GM21528 (cell line): Measurements from ENCODE around the gene NUMB.

ENCODE experiments used
- ATAC-seq: cut with Tn5 transposase; IDR thresholded peaks from one replicate; pipeline ENCODE4 v1.9.1; 2021; ENCODE audit warnings: mild to moderate bottlenecking, moderate library complexity; ENCODE audit not compliant: unreplicated experiment, low FRiP score

Gene NUMB

DNA sequence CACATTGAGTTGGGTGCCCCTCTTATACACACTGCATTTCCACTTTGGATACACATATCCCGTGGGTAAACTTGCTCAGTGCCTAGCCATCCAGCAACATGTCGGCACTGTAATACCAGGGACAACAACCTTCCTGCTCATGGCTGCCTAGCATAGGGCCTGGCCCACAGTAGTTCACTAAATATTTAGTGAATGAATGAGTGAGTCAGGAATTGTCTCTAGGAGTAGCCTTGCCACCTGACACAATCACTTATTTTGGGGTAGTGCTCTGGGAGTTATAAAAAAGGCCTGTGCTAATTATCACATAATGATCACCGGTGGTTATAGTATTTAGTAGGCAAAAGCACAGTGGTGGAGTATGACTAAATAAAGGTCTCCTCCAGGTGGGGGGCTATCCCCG, 8.5 kb upstream of the NUMB start:
- ATAC-seq, result no peak

DNA sequence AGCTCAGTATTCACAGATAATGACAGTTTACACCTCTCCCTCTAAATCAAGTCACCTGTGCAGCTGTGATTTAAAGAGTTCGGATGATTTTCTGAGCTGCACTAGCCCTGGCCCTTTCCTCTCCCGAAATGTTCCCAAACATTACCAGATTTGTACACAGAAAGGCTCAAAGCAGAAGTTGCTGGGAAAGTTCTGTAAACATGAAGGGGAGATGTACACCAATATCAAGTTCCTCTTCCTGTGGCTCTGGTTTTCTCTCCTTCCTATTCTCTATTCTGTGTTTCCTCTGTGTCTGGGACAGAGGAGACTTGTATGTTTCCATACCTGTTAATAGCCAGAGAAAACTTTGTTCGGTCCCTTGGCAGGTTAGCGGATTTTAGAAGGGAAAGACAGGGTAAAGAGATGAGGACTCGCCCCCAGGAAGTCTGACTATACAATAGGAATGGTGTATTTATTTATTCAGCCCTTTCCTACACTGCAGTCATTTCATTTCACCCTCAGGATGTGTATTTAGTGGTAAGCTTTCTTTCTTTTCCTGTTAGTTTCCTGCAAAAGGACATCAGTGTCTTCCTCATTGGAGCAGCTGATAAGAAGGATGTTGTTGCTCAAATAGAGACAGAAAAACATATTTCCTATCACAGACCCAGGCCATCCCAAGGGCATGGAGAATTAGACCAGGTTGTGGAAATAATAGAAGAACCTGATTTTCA, 7.6 kb upstream of the NUMB start:
- no peak for ATAC-seq

DNA sequence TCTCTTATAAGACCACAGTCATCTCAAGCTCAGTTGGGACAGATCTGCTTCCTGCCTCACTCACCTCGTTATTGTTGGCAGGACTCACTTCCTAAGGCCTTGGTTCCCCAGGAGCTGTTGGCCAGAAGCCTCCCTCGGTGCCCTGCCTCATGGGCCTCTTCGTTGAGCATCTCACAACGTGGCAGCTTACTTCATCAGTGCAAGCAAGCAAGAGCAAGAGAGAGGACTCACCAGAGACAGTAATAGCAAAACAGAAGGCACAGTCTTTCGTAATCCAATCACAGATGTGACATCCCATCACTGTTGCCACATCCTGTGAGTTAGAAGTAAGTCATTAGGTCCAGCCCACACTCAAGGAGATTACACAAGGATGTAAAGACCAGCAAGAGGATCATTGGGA, 5.1 kb upstream of the NUMB start:
- no peak for ATAC-seq

DNA sequence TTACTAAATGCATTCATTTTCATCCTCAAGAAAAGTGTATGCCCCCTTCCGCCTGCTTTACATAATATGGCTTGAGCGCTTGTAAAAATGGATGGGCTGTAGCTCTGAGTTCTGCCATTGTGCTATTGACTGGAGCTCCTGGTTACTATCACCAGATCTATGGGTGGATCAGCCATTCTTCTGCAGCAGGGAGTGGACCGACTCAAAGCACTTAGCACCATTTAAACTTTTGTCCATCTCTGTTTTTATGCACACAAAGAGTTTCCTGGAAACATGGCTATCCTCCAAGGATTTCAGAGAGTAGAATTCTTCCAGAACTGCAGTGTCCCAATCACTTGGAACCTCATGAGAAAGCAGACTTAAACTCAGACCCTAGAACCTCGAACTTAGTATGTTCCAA, 4.5 kb upstream of the NUMB start:
- no peak for ATAC-seq

DNA sequence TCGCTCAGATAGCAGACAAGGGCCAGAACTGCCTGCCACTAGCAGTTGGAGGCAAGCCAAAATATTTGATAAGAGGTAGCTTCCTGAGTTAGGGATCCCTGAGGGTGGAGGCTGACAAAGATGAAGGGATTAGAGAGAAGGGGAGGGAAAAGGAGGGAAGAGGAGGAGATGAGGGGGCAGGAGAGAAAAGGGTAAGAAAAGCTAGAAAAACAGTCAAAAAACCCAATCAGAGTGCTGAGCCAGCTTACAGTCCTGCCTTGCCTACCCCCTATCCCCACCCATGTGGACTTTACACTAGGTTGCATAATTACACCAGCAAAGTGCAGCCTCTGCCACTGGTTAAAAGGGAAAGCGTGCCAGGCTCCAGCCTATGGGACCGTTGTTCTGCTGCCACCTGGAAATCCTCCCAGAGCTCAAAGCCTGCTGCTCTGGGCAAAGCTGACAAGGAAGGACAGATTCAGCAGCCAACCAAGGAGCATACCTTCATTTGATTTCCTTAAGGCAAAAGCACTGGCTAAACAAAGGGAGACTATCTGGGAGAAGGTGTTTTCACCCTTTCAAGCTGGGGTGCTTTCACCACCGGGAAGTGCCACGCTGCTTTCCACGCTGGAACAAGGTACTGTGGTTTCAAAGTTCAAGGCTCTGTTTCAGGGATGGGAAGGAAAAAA, 3.8 kb upstream of the NUMB start:
- no peak for ATAC-seq

DNA sequence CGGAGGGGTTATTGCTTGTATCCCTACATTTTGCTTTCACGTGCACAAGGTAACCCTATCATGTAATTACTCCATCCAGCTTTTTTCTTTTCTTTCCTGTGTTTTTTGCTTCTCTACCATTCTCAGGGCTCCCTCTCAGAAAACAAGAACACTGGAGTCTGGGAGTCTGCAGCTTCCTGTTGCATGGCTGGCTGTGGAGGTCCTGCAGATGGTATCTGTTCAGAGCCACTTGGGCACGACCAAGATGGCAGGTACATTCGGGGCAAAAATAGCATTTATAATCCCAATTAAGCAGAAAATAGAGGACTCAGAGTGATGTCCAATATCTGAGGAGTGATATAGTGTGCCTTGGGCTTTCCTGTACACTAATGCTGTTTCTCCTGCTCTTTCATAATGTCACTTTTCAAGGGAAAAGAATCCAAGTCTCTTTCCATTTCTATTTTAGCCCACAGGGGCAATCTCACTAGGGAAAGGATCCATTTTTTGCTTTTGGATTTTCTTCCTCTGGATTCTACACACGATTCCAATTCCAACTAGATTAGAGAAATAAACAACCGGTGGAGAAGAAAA, 3.2 kb upstream of the NUMB start:
- ATAC-seq, result no peak

DNA sequence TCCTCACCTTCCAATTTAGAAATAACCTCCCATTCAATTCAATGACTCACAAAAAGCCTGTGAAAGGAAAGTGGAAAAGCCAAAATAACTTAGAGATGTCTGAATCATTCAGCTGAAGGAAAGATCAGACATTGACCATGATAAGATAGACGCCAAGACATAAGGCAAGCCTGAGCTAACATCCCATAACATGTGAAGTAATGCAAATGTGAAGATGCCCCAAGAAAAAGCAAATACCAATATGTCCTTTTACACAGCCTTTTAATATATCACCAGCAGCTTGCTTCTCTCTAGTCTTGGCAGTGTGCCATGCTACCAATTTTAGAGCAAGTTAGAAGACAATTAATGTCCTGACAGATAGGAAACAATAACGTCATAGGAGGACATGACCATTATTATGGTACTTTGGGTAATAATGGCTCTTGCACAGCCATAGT, 2.4 kb upstream of the NUMB start:
- ATAC-seq, result no peak

DNA sequence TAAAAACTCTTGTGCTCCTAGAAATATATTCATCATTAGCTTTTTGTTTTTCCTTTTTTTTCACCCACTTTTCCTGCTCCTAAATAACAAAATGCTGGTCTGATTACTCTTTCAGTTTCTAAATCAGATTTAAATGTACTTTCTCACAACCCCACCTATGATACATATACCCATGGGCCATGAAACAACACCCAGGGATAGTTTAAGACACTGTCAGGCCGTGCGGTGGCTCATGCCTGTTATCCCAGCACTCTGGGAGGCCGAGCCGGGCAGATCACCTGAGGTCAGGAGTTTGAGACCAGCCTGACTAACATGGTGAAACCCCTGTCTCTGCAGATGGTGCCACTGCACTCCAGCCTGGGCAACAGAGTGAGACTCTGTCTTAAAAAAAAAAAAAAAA, 1.6 kb upstream of the NUMB start:
- no peak for ATAC-seq

DNA sequence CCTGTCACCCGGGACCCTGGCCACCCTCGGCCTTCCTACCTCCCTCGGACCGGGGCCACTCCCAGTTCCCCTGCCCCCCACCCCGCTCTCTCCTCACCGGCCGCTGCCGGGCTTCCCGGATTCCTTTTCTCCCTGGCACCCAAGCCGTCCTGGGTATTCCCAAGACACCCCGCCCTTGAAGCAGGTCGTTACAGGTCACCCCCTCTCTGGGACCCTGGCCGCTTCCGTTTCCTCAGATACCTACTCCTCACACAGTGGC, 493 bp downstream of the NUMB start:
- peak; percentile 3 for ATAC-seq

DNA sequence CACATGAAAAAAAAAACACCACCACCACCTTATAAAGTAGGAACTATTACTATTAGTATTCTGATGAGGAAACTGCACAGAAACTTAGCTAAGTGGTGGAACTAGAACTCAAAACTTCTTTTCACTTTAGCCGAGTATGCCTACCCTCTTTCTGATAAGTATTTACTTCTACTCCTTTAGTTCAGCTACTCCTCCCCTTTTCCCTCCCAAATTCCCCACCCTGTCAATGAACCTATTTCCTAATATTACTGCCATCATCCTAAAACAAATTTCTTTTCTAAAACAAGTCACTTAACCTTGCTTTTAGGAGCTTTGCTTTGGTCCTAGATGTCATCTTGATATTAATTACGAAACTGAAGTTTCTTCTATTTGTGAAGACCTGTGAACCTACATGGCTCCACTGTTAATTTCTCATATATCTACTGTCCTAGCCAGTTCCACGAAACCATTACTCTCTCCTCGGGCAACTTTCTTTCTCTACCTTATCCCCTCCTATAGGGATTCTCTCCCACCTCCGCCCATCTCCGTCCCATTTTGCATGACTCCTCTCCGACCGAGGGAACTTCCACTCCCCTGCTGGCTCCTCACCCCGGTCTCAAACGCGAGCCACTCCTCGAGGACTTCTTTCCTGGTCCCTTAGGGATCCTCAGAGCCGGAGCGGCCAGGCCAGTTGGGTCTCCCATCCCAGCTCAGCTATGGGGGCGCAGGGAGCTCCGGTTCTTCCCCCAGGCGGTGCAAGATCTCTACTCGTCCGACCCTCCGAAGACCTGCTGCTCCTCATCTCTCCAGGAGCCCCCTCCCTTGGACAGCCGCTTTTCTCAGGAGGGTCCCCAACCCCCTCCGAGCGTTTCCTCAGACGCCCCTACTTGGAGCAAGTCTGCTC, 1.1 kb downstream of the NUMB start:
- peak; percentile 4 for ATAC-seq

DNA sequence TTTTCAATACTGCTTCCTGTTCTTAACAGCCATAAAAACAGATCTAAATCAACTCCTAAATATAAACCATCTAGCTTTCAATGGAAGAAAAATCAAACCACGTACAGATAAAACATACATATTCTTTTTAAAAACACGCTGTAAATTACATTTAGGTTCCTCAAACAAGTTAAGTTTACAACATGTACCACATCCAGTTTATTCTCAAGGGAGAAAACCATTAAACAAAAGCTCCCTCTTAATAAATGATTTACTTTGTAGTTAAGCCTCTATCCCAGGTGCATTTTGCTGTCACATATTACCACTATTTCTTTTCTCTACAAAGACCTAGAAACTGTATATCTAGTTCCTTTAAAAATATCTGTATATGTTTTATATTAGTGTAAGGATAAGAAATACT, 3.1 kb downstream of the NUMB start:
- ATAC-seq, result no peak

DNA sequence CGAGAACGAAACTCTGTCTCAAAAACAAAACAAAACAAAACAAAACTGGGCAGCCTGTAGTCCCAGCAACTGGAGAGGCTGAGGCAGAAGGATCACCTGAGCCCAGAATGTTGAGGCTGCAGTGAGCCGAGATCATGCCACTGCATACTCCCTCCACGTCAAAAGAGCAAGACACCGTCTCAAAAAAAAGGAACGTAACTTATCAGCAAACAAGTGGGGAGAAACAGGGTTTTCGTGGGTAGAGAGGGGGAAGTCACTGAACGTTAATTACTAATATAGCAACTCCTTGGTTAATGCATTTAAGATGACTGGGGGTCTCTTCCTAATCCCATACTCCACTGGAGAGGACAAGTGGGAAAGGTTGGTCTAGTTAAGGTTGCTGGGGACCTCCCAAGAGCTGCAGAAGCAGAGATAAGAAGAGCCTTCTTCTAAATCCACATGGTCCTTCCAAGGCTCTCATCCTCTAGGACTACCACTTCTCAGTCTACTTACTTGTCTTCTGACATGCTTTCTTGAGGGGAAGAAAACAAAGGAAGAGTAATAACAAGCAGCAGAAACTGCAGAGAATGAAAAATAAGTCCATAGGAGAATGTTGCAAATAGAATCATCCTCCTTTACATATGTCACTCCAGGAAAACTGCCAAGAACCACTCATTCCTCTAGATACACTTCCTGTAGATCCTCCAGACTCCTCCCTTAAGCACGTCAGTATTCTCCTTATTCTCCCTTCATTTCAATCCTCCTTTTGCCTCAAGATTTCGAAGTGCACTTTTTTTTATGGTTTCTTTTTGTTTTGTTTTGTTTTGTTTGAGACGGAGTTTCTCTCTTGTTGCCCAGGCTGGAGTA, 5.8 kb downstream of the NUMB start:
- no peak for ATAC-seq

DNA sequence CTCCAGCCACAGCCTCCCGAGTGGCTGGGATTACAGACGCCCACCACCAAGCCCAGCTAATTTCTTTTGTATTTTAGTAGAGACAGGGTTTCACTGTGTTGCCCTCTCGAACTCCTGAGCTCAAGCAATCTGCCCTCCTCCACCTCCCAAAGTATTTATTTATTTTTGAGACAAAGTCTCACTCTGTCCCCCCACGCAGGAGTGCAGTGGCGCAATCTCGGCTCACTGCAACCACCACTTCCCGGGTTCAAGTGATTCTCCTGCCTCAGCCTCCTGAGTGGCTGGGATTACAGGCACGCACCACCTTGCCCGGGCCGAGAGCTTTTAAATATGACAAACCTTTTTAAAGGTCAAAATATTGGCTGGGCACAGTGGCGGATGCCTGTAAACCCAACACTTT, 14.6 kb downstream of the NUMB start:
- no peak for ATAC-seq

DNA sequence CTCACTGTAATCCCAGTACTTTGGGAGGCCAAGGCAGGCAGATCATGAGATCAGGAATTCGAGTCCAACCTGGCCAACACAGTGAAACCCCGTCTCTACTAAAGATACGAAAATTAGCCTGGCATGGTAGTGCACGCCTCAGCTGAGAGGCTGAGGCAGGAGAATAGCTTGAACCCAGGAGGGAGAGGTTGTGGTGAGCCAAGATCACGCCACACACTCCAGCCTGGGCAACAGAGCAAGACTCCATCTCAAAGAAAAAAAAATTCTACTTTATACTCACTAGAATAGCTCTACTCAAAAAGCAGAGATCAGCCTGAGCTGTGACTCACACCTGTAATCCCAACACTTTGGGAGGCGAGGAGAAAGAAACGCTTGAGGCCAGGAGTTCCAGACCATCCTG, 17.1 kb downstream of the NUMB start:
- no peak for ATAC-seq

DNA sequence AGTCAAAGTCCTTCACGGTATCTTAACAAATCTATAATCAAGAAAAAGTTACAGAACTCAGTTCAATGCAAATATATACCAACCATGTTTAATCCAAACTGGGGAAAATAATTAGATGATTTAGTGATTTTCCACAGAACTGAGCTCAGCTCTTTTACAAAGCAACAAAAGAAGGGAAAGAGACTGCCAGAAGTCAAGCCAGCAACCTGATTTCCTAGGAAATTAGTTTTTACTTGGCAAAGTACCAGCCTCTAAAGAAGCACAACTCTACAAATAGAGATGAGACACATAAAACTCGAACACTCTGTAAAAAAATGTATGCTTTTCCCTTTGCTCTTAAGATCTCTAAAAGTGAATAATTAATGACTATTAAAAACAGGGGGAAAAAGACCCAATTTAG, 19.4 kb downstream of the NUMB start:
- no peak for ATAC-seq

DNA sequence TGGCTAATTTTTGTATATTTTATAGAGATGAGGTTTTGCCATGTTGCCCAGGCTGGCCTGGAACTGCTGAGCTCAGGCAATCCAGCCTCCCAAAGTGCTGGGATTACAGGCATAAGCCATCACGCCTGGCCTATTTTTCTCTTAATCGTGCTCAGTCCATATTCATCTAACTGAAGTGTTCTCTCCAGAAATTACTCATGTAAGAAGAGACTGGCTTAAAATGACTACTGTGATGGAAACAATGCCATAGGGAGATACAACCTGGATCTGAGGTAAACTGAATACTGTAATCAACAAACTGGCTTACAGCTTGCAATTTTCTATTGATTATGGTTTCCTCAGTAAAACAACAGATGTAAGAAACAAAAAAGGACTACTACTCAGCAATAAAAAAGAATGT, 21.1 kb downstream of the NUMB start:
- ATAC-seq, result no peak

DNA sequence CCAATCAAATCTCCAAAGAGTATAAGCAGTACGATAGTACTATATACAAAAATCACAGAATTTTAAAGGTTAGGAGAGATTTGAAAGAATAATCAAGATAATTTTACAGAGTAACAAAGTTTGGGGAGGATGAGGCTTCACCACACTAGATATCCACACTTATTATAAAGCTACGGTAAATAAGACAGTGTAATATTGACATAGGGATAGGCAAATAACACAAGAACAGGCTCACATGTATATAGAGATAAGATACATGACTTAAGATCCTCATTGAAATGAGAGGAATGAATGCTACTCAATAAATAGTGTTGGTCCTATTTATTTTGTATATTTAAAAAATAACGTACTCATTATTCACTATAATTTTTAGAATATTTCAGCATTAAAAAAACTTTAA, 26.2 kb downstream of the NUMB start:
- ATAC-seq, result no peak

DNA sequence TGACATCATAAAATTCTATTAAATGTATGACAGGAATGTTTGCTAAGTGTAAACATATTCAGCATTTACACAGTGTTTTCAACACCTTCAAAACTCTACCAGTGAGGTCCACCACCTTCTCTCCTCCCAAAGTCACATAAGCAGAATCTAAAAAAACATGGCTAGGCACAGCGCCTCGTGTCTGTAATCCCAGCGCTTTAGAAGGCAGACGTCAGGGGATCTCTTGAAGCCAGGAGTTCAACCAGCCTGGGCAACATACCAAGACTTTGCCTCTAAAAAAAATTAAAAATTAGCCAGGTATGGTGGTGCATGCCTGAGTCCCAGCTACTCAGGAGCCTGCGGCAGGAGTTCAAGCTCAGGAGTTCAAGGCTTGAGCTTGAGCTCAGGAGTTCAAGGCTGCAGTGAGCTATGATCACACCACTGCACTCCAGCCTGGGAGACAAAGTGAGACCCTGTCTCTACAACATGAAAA, 30.0 kb downstream of the NUMB start:
- ATAC-seq, result no peak

DNA sequence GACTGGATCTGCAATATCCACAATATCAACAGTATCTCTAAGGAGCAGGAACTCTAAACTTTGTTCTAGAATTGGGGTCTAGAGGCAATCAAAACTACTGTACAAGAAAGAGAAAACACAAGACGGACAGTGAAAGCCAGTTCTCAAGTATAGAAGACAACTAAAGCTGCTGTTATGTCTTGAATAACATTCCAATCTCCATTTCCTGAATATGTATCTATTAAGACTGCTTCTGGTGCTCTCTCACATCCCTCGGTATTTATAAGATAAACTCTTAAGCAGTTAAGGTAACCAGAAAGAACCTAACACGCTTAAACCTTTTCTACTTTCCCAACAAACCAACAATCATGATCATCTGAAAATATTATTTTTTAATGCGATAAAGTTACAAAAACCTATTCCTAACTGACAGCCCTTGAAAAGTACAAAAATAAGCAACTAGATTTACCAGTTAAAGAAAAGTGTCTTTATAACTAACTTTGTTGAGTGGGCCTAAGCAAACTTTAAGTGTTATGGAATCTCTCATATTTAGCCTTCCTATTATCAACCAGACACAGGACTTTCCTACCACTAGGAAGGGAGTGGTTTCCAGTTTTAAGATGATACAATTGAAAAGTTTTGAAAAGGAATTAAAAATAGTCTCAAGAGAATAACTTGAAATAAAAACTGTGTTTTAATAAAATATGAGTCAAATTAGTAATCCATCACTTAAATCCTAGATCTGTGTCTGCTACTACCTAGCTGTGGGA, 30.7 kb downstream of the NUMB start:
- ATAC-seq, result no peak

DNA sequence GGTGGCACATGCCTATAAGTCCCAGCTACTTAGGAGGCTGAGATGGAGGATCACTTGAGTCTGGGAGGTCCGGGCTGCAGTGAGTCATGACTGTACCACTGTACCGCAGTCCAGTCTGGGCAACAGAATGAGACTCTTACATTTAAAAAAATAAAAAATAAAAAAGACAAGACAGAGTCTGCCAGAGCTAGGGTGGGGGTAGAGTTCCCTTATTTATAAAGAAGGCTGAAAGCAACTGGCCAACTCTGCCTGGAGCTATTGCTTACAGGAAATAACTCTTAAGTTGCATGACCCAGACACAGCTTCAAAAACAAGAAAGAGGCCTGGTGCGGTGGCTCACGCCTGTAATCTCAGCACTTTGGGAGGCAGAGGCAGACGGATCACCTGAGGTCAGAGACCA, 31.5 kb downstream of the NUMB start:
- no peak for ATAC-seq
